ES-I3 (cell line): ENCODE results near the gene ZSCAN16.
"Not testable (repeated sequence)": the region's sequence is repeated elsewhere in the genome, so short reads cannot be mapped to it uniquely, and the experiment has no call there.

Experiments used
- H3K36me3 ChIP-seq: 2 replicates; pipeline ENCODE4 v1.6.1; 2013; ENCODE audit warnings: mild to moderate bottlenecking, low read length, control low read depth, moderate library complexity; ENCODE audit not compliant: insufficient read depth
- H3K4me1 ChIP-seq: 2 replicates; pipeline ENCODE4 v1.6.1; 2013; ENCODE audit warnings: mild to moderate bottlenecking, control low read depth, low read length; ENCODE audit not compliant: insufficient read depth
- H3K9ac ChIP-seq: 2 replicates; pipeline ENCODE4 v1.6.1; 2013; ENCODE audit warnings: low read depth, mild to moderate bottlenecking, low read length, moderate library complexity
- H3K9me3 ChIP-seq: 2 replicates; pipeline ENCODE4 v1.6.1; 2013; ENCODE audit warnings: mild to moderate bottlenecking, low read length, moderate library complexity; ENCODE audit not compliant: control insufficient read depth, insufficient read depth

The ZSCAN16 gene

DNA sequence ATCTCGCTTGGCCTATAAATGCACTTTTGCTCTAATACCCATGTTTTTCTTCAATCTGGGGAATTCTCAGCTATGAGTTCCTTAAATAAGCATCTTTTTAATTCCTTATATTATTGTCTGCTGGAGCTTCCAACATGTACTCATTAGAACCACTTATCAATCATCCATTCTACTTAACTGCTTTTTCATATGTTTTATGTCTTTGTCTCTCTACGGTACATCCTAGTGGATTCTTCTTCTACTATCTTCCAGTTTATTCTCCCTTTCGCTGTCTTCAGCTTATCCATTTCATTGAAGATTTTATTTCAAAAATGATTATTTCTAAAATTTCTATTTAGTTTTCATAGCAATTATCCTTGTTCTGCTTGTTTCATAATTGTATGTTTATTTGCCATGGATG lies 12.4 kb upstream of the ZSCAN16 start:
- H3K4me1 ChIP-seq = no peaks in the 10 kb centered on the region
- H3K9me3 ChIP-seq = no peaks in the 10 kb centered on the region
- H3K36me3 ChIP-seq = 0 out of 2 replicates have a peak, but pooled peaks cover 3% of the 10 kb centered on the region
- H3K9ac ChIP-seq = no peak overlapping the region

GRCh38 chr6:28115799-28116198 lies 8.6 kb upstream of the ZSCAN16 start:
- H3K9ac ChIP-seq = no peak overlapping the region
- H3K36me3 ChIP-seq = 0 out of 2 replicates have a peak, but pooled peaks cover 3% of the 10 kb centered on the region
- no peaks in the 10 kb centered on the region for H3K9me3 ChIP-seq
- no peaks in the 10 kb centered on the region for H3K4me1 ChIP-seq

GRCh38 chr6:28117386-28118050 lies 6.9 kb upstream of the ZSCAN16 start:
- H3K9ac ChIP-seq = no peak overlapping the region
- H3K36me3 ChIP-seq = 0 out of 2 replicates have a peak, but pooled peaks cover 3% of the 10 kb centered on the region
- no peaks in the 10 kb centered on the region for H3K4me1 ChIP-seq
- no peaks in the 10 kb centered on the region for H3K9me3 ChIP-seq

- H3K4me1 ChIP-seq = no peaks in the 10 kb centered on the region
- H3K9ac ChIP-seq = no peak overlapping the region
- H3K36me3 ChIP-seq = 0 out of 2 replicates have a peak, but pooled peaks cover 3% of the 10 kb centered on the region
- no peaks in the 10 kb centered on the region for H3K9me3 ChIP-seq
Measured at GRCh38 chr6:28118217-28118616, 6.2 kb upstream of the ZSCAN16 start.

- H3K9ac ChIP-seq = no peak overlapping the region
- H3K36me3 ChIP-seq = peaks cover 4% of the 10 kb centered on the region; the same call in 1 of the 2 replicates
- H3K4me1 ChIP-seq = 0 out of 2 replicates have a peak, but pooled peaks cover 3% of the 10 kb centered on the region
- H3K9me3 ChIP-seq = no peaks in the 10 kb centered on the region
Measured at GRCh38 chr6:28121876-28122275, 2.5 kb upstream of the ZSCAN16 start.

DNA sequence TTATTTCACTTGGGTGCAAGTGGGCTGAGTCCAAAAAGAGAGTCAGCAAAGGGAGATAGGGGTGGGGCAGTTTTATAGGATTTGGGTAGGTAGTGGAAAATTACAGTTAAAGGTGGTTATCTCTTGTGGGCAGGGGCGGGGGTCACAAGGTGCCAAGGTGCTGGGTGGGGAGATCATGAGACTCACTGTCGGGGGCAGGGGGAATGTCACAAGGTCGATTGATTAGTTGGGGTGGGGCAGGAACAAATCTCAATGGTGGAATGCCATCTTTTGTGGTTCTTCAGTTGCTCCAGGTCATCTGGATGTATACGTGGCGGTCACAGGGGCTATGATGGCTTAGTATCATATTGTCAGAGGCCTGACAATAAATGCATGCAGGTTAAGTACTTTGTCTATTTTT lies 2.1 kb upstream of the ZSCAN16 start:
- H3K9ac ChIP-seq, H3K9me3 ChIP-seq, H3K36me3 ChIP-seq, H3K4me1 ChIP-seq: not testable (repeated sequence)

GRCh38 chr6:28124971-28125353 lies 553 bp downstream of the ZSCAN16 start:
- peak overlapping the region; percentile 82 for H3K9ac ChIP-seq

DNA sequence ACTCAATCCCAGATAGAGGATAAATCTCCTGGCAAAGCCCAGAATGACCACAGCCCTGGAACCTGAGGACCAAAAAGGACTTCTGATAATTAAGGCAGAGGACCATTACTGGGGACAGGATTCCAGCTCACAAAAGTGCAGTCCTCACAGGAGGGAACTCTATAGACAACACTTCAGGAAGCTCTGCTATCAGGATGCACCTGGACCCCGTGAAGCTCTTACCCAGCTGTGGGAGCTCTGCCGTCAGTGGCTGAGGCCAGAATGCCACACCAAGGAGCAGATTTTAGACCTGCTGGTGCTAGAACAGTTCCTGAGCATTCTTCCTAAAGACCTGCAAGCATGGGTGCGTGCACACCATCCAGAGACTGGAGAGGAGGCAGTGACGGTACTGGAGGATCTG lies 992 bp downstream of the ZSCAN16 start:
- H3K9me3 ChIP-seq = no peaks in the 10 kb centered on the region
- peaks cover 9% of the 10 kb centered on the region; the same call in 1 of the 2 replicates for H3K36me3 ChIP-seq
- 0 out of 2 replicates have a peak, but pooled peaks cover 3% of the 10 kb centered on the region for H3K4me1 ChIP-seq
- no peak overlapping the region; the same call in 1 of the 2 replicates for H3K9ac ChIP-seq

More at GRCh38 chr6:28124971-28125353, 553 bp downstream of the ZSCAN16 start:
- H3K4me1 ChIP-seq = 0 out of 2 replicates have a peak, but pooled peaks cover 3% of the 10 kb centered on the region
- no peaks in the 10 kb centered on the region for H3K9me3 ChIP-seq
- H3K36me3 ChIP-seq = peaks cover 9% of the 10 kb centered on the region; the same call in 1 of the 2 replicates

- no peak overlapping the region for H3K9ac ChIP-seq
- H3K36me3 ChIP-seq = peaks cover 3% of the 10 kb centered on the region; the same call in 1 of the 2 replicates
- H3K4me1 ChIP-seq = peaks cover 4% of the 10 kb centered on the region; the same call in 1 of the 2 replicates
- no peaks in the 10 kb centered on the region for H3K9me3 ChIP-seq
Measured at GRCh38 chr6:28134015-28134414, 9.6 kb downstream of the ZSCAN16 start.

GRCh38 chr6:28134716-28135115 lies 10.3 kb downstream of the ZSCAN16 start:
- H3K4me1 ChIP-seq = peaks cover 4% of the 10 kb centered on the region; the same call in 1 of the 2 replicates
- no peaks in the 10 kb centered on the region; the same call in 1 of the 2 replicates for H3K36me3 ChIP-seq
- H3K9me3 ChIP-seq = no peaks in the 10 kb centered on the region
- no peak overlapping the region; the same call in 1 of the 2 replicates for H3K9ac ChIP-seq

GRCh38 chr6:28135393-28135792 lies 11.0 kb downstream of the ZSCAN16 start:
- no peaks in the 10 kb centered on the region for H3K36me3 ChIP-seq
- peaks cover 4% of the 10 kb centered on the region; the same call in 1 of the 2 replicates for H3K4me1 ChIP-seq
- no peak overlapping the region for H3K9ac ChIP-seq

GRCh38 chr6:28136585-28137504 lies 12.4 kb downstream of the ZSCAN16 start:
- H3K4me1 ChIP-seq = peaks cover 4% of the 10 kb centered on the region; the same call in 1 of the 2 replicates

More at GRCh38 chr6:28135393-28135792, 11.0 kb downstream of the ZSCAN16 start:
- no peaks in the 10 kb centered on the region for H3K9me3 ChIP-seq

DNA sequence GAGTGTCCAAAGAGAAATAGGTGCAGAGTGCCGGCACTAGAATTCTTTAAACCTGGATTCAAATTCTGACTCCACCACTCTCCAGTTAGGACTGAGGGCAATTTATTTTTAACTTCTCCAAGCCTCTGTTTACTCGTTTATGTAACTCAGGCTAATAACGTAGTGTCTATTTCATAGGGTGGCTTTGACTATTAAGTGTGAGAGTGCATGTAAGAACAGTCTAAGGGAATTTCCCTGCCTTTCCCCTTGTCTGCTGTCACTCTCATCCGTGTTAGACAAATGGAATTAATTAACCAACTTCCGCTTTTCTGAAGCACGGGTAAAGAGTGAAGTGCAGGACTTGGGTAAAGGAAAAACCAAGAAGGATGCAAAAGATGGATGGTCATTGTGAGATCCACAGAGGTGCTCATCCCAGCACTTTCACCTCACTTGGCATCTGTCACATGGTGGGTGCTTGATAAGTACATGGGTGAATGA lies 13.1 kb downstream of the ZSCAN16 start:
- Histone ChIP-seq H3K36me3 (no peaks in the 10 kb centered on the region), H3K9ac (peak overlapping the region; percentile 89), H3K9me3 (no peaks in the 10 kb centered on the region), H3K4me1 (peaks cover 4% of the 10 kb centered on the region; the same call in 1 of the 2 replicates)

More at GRCh38 chr6:28136585-28137504, 12.4 kb downstream of the ZSCAN16 start:
- Histone ChIP-seq H3K9me3 (no peaks in the 10 kb centered on the region), H3K9ac (peak overlapping the region; percentile 89), H3K36me3 (no peaks in the 10 kb centered on the region)

DNA sequence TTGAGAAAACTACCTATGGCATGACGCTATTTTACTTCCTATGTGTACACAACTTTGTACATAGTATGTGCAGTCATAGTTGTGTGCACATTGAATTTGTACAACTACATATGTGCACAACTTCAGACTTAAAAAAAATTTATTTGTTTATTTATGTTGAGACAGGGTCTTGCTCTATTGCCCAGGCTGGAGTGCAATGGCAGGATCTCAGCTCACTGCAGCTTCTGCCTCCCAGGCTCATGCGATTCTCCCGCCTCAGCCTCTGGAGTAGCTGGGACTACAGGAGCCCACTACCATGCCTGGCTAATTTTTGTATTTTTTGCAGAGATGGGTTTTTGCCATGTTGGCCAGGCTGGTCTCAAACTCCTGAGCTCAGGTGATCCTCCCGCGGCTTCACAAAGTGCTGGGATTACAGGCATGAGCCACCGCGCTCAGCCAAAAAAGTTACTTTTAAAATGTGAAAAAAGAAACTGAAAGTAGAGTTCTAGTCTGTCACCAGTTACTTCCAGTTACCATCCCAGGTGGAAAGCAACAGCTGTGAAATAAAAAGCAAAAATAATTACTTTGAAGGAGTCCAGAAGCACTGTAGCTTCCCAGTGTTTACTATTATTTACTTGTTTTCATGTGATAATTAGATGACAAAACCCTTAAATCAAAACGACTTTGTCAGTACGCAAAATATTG lies 15.6 kb downstream of the ZSCAN16 start:
- no peak overlapping the region for H3K9ac ChIP-seq
- H3K4me1 ChIP-seq = peaks cover 4% of the 10 kb centered on the region; the same call in 1 of the 2 replicates
- no peaks in the 10 kb centered on the region for H3K36me3 ChIP-seq
- no peaks in the 10 kb centered on the region for H3K9me3 ChIP-seq
